ENCODE results near the gene CDKAL1. TPM values are rescaled to one million over a fixed set of nuclear protein-coding genes. Genes with fewer than 3 reads are reported as not detected.

Gene CDKAL1
- total and polyA plus RNA-seq, 9 of the 15 experiments (the other 6 are each of a cell fraction or from before 2014, with no cell fraction given), result 11.2 to 36.3 (median 20.1) TPM

- CTCF ChIA-PET (ENCODE audit: low intra/inter-chr PET ratio), result no interaction called here
Observed at GRCh38 chr6:21075986-21076385, 541.7 kb downstream of the CDKAL1 start.

More at GRCh38 chr6:21075986-21076385, 541.7 kb downstream of the CDKAL1 start:
- POLR2A ChIA-PET, result interaction anchor here (0.8 kb wide), 1 partner anchor 9 kb away, joined by 5 read pairs; no protein-coding TSS in a partner anchor
- no peaks in the 10 kb centered on the region for H4K20me1 ChIP-seq (replicated peaks; ENCODE audit: control insufficient read depth, insufficient read depth, low read length)
- WGBS (ENCODE audit: insufficient coverage, low coverage, missing lambda C conversion rate), result 53% methylated on average over 2 of the region's 2 CpGs
- TF ChIP-seq CTCF (IDR thresholded peaks at IDR 0.05 in 2 of 3, conservative IDR thresholded peaks at IDR 0.05 in 1 of 3; ENCODE audit: insufficient read depth in 2 of 3, low read depth in 1 of 3, low read length in 3 of 3) (no peak), PHB (CRISPR knock-in tag; IDR thresholded peaks at IDR 0.05) (no peak), DACH1 (IDR thresholded peaks at IDR 0.05; ENCODE audit: partially characterized antibody) (no peak), NCOA6 (IDR thresholded peaks at IDR 0.05) (no peak), ZNF512 (tag; IDR thresholded peaks at IDR 0.05) (no peak), MTF1 (CRISPR knock-in tag; IDR thresholded peaks at IDR 0.05; ENCODE audit: borderline replicate concordance) (no peak), RB1 (IDR thresholded peaks at IDR 0.05; ENCODE audit: low read depth) (no peak), RUNX1 (IDR thresholded peaks at IDR 0.05; ENCODE audit: low read depth) (no peak), FOXO4 (CRISPR knock-in tag; IDR thresholded peaks at IDR 0.05) (no peak), OTX1 (CRISPR knock-in tag; IDR thresholded peaks at IDR 0.05) (no peak), NCOA2 (IDR thresholded peaks at IDR 0.05; ENCODE audit: partially characterized antibody in 2 of 2) (no peak), SETDB1 (IDR thresholded peaks at IDR 0.05; ENCODE audit: low read length) (no peak), NFATC3 (IDR thresholded peaks at IDR 0.05) (no peak)
- TF ChIP-seq, protein P1, sequence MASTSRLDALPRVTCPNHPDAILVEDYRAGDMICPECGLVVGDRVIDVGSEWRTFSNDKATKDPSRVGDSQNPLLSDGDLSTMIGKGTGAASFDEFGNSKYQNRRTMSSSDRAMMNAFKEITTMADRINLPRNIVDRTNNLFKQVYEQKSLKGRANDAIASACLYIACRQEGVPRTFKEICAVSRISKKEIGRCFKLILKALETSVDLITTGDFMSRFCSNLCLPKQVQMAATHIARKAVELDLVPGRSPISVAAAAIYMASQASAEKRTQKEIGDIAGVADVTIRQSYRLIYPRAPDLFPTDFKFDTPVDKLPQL (IDR thresholded peaks at IDR 0.05; ENCODE audit: extremely low read depth, insufficient read length), result no peak
- H3K27me3 ChIP-seq (ENCODE audit: control insufficient read depth in 2 of 2, insufficient read depth in 2 of 2, low read length in 2 of 2), result no peaks in the 10 kb centered on the region
- intact Hi-C loops (cut with micrococcal nuclease), result no loop called here
- no peaks in the 10 kb centered on the region for H3K79me2 ChIP-seq (ENCODE audit: control insufficient read depth, insufficient read depth, low read length)
- H3K27ac ChIP-seq (ENCODE audit: extremely low read depth, low read depth, low read length), result no peak overlapping the region
- H3K4me2 ChIP-seq (ENCODE audit: insufficient read depth, low read length), result no peak overlapping the region
- H3K4me1 ChIP-seq (replicated peaks in 1 of 2; ENCODE audit: control insufficient read depth in 2 of 2, insufficient read depth in 2 of 2, low read length in 2 of 2), result no peaks in the 10 kb centered on the region; a peak in 1 of 5 replicates
- no peaks in the 10 kb centered on the region for H3K9me3 ChIP-seq (replicated peaks; ENCODE audit: control insufficient read depth, insufficient read depth, low read depth, low read length)
- H3K9me1 ChIP-seq (ENCODE audit: control insufficient read depth, insufficient read depth, low read length), result no peaks in the 10 kb centered on the region
- H3K36me3 ChIP-seq (ENCODE audit: control insufficient read depth, insufficient read depth, low read length), result no peaks in the 10 kb centered on the region
- no peak overlapping the region for H3K4me3 ChIP-seq
- ATAC-seq, result no peak
- in situ Hi-C loops (cut with MboI), result no loop called here
- no peak for FAIRE-seq
- DNase-seq (ENCODE audit: extremely low read depth in 1 of 4, low spot score in 3 of 4), result no peak
- no peak overlapping the region for H3K9ac ChIP-seq (ENCODE audit: insufficient read depth in 1 of 2, low read depth in 2 of 2, low read length in 2 of 2)
- no TSS peak for BruUV-seq (replicated peaks)
- H2AFZ ChIP-seq (ENCODE audit: low read depth, low read length), result no peak overlapping the region

Data from K562 (cell line).